Measurements from ENCODE around the gene ROBO1. TPM values are rescaled to one million over a fixed set of nuclear protein-coding genes. Genes with fewer than 3 reads are reported as not detected.

ROBO1 gene
- total RNA-seq, 2 experiments from 2014 or later: 1.3 to 2.1 TPM

- ATAC-seq (no peak), DNase-seq (no peak)
- Mint-ChIP-seq H3K4me3 (no peak overlapping the region), H3K4me1 (no peaks in the 10 kb centered on the region), H3K27ac (no peak overlapping the region), H3K27me3 (no peaks in the 10 kb centered on the region), H3K9me3 (ENCODE audit: low read depth) (peaks cover 13% of the 10 kb centered on the region), H3K36me3 (ENCODE audit: low read depth) (no peaks in the 10 kb centered on the region)
- ChIA-PET POLR2A (no interaction called here), CTCF (interaction anchor here (1.2 kb wide), 1 partner anchor 23 kb away, joined by 3 read pairs; no protein-coding TSS in a partner anchor)
- intact Hi-C loops (cut with DNase I, micrococcal nuclease): no loop called here
Measured at GRCh38 chr3:79063624-79064023, 704.2 kb downstream of the ROBO1 start.

- Mint-ChIP-seq H3K36me3 (ENCODE audit: low read depth) (no peaks in the 10 kb centered on the region), H3K4me3 (no peak overlapping the region), H3K27me3 (no peaks in the 10 kb centered on the region), H3K27ac (no peak overlapping the region), H3K9me3 (ENCODE audit: low read depth) (peaks cover 27% of the 10 kb centered on the region), H3K4me1 (no peaks in the 10 kb centered on the region)
- ATAC-seq (no peak), DNase-seq (no peak)
- POLR2A ChIA-PET: no interaction called here
- CTCF ChIA-PET: no interaction called here
- intact Hi-C loops (cut with DNase I, micrococcal nuclease): no loop called here
Measured at GRCh38 chr3:79057756-79058155, 710.0 kb downstream of the ROBO1 start.

GRCh38 chr3:79056498-79056897, 711.3 kb downstream of the ROBO1 start:
- DNase-seq (no peak), ATAC-seq (no peak)
- POLR2A ChIA-PET: no interaction called here
- H3K27ac Mint-ChIP-seq: no peak overlapping the region
- intact Hi-C loops (cut with DNase I, micrococcal nuclease): no loop called here
- no peaks in the 10 kb centered on the region for H3K36me3 Mint-ChIP-seq (ENCODE audit: low read depth)
- peaks cover 34% of the 10 kb centered on the region for H3K9me3 Mint-ChIP-seq (ENCODE audit: low read depth)
- H3K4me1 Mint-ChIP-seq: no peaks in the 10 kb centered on the region
- no peaks in the 10 kb centered on the region for H3K27me3 Mint-ChIP-seq
- H3K4me3 Mint-ChIP-seq: no peak overlapping the region
- CTCF ChIA-PET: no interaction called here

GRCh38 chr3:79052054-79052681, 715.6 kb downstream of the ROBO1 start:
- POLR2A ChIA-PET: no interaction called here
- H3K9me3 Mint-ChIP-seq (ENCODE audit: low read depth): peaks cover 46% of the 10 kb centered on the region

GRCh38 chr3:79047581-79047980, 720.2 kb downstream of the ROBO1 start:
- CTCF ChIA-PET: no interaction called here
- ATAC-seq: no peak
- intact Hi-C loops (cut with DNase I, micrococcal nuclease): no loop called here
- DNase-seq: no peak
- H3K9me3 Mint-ChIP-seq (ENCODE audit: low read depth): peaks cover 25% of the 10 kb centered on the region
- H3K27me3 Mint-ChIP-seq: no peaks in the 10 kb centered on the region
- no peaks in the 10 kb centered on the region for H3K36me3 Mint-ChIP-seq (ENCODE audit: low read depth)
- no peaks in the 10 kb centered on the region for H3K4me1 Mint-ChIP-seq
- H3K4me3 Mint-ChIP-seq: no peak overlapping the region
- POLR2A ChIA-PET: no interaction called here
- H3K27ac Mint-ChIP-seq: no peak overlapping the region

More at GRCh38 chr3:79052054-79052681, 715.6 kb downstream of the ROBO1 start:
- Mint-ChIP-seq H3K36me3 (ENCODE audit: low read depth) (no peaks in the 10 kb centered on the region), H3K27me3 (no peaks in the 10 kb centered on the region), H3K4me1 (no peaks in the 10 kb centered on the region), H3K27ac (no peak overlapping the region), H3K4me3 (no peak overlapping the region)
- DNase-seq (peak; percentile 4), ATAC-seq (no peak)
- intact Hi-C loops (cut with DNase I, micrococcal nuclease): no loop called here
- CTCF ChIA-PET: no interaction called here

- Mint-ChIP-seq H3K27me3 (no peaks in the 10 kb centered on the region), H3K4me3 (no peak overlapping the region), H3K27ac (no peak overlapping the region), H3K4me1 (no peaks in the 10 kb centered on the region), H3K9me3 (ENCODE audit: low read depth) (peaks cover 4% of the 10 kb centered on the region), H3K36me3 (ENCODE audit: low read depth) (no peaks in the 10 kb centered on the region)
- ATAC-seq (no peak), DNase-seq (no peak)
- ChIA-PET CTCF (no interaction called here), POLR2A (no interaction called here)
- intact Hi-C loops (cut with DNase I, micrococcal nuclease): no loop called here
Measured at GRCh38 chr3:79041621-79042020, 726.2 kb downstream of the ROBO1 start.

GRCh38 chr3:79040701-79041100, 727.1 kb downstream of the ROBO1 start:
- DNase-seq: no peak
- Mint-ChIP-seq H3K9me3 (ENCODE audit: low read depth) (peaks cover 4% of the 10 kb centered on the region), H3K4me3 (no peak overlapping the region), H3K27ac (no peak overlapping the region), H3K36me3 (ENCODE audit: low read depth) (no peaks in the 10 kb centered on the region), H3K27me3 (no peaks in the 10 kb centered on the region), H3K4me1 (no peaks in the 10 kb centered on the region)
- CTCF ChIA-PET: no interaction called here
- intact Hi-C loops (cut with DNase I, micrococcal nuclease): no loop called here
- POLR2A ChIA-PET: no interaction called here
- ATAC-seq: no peak

- no peaks in the 10 kb centered on the region for H3K27me3 Mint-ChIP-seq
- intact Hi-C loops (cut with DNase I, micrococcal nuclease): no loop called here
- H3K4me3 Mint-ChIP-seq: no peak overlapping the region
- DNase-seq: no peak
- peaks cover 4% of the 10 kb centered on the region for H3K9me3 Mint-ChIP-seq (ENCODE audit: low read depth)
- ATAC-seq: no peak
- ChIA-PET CTCF (no interaction called here), POLR2A (no interaction called here)
- H3K4me1 Mint-ChIP-seq: no peaks in the 10 kb centered on the region
- no peak overlapping the region for H3K27ac Mint-ChIP-seq
- no peaks in the 10 kb centered on the region for H3K36me3 Mint-ChIP-seq (ENCODE audit: low read depth)
Measured at GRCh38 chr3:79040091-79040490, 727.7 kb downstream of the ROBO1 start.

- ChIA-PET POLR2A (no interaction called here), CTCF (no interaction called here)
- intact Hi-C loops (cut with DNase I, micrococcal nuclease): no loop called here
- H3K27ac Mint-ChIP-seq: no peak overlapping the region
- ATAC-seq (no peak), DNase-seq (no peak)
- no peaks in the 10 kb centered on the region for H3K4me1 Mint-ChIP-seq
- H3K9me3 Mint-ChIP-seq (ENCODE audit: low read depth): peaks cover 4% of the 10 kb centered on the region
- H3K4me3 Mint-ChIP-seq: no peak overlapping the region
- no peaks in the 10 kb centered on the region for H3K27me3 Mint-ChIP-seq
- no peaks in the 10 kb centered on the region for H3K36me3 Mint-ChIP-seq (ENCODE audit: low read depth)
Measured at GRCh38 chr3:79039192-79039591, 728.6 kb downstream of the ROBO1 start.

- DNase-seq (no peak), ATAC-seq (no peak)
- ChIA-PET CTCF (interaction anchor here (1.2 kb wide), 1 partner anchor 14 kb away, joined by 3 read pairs; no protein-coding TSS in a partner anchor), POLR2A (no interaction called here)
- Mint-ChIP-seq H3K9me3 (ENCODE audit: low read depth) (peaks cover 4% of the 10 kb centered on the region), H3K27ac (no peak overlapping the region), H3K27me3 (no peaks in the 10 kb centered on the region), H3K36me3 (ENCODE audit: low read depth) (no peaks in the 10 kb centered on the region), H3K4me1 (no peaks in the 10 kb centered on the region), H3K4me3 (no peak overlapping the region)
- intact Hi-C loops (cut with DNase I, micrococcal nuclease): no loop called here
Measured at GRCh38 chr3:79038636-79039035, 729.2 kb downstream of the ROBO1 start.

GRCh38 chr3:79038057-79038456, 729.7 kb downstream of the ROBO1 start:
- ATAC-seq (no peak), DNase-seq (no peak)
- POLR2A ChIA-PET: no interaction called here
- CTCF ChIA-PET: interaction anchor here (1.2 kb wide), 1 partner anchor 14 kb away, joined by 3 read pairs; no protein-coding TSS in a partner anchor
- Mint-ChIP-seq H3K27me3 (no peaks in the 10 kb centered on the region), H3K4me1 (no peaks in the 10 kb centered on the region), H3K36me3 (ENCODE audit: low read depth) (no peaks in the 10 kb centered on the region), H3K27ac (no peak overlapping the region), H3K4me3 (no peak overlapping the region), H3K9me3 (ENCODE audit: low read depth) (peaks cover 4% of the 10 kb centered on the region)
- intact Hi-C loops (cut with DNase I, micrococcal nuclease): no loop called here

- Mint-ChIP-seq H3K36me3 (ENCODE audit: low read depth) (no peaks in the 10 kb centered on the region), H3K9me3 (ENCODE audit: low read depth) (no peaks in the 10 kb centered on the region), H3K27me3 (no peaks in the 10 kb centered on the region), H3K4me1 (no peaks in the 10 kb centered on the region), H3K4me3 (no peak overlapping the region), H3K27ac (no peak overlapping the region)
- no peak for ATAC-seq
- POLR2A ChIA-PET: no interaction called here
- intact Hi-C loops (cut with DNase I, micrococcal nuclease): loop anchor here (1.0 to 2.0 kb wide), 2 partner anchors 373 to 374 kb away; no protein-coding TSS in a partner anchor
- CTCF ChIA-PET: interaction anchor here (0.9 to 3.0 kb wide), 6 partner anchors 23 to 375 kb away, joined by 3 to 15 read pairs (median 3); no protein-coding TSS in a partner anchor
- no peak for DNase-seq
Measured at GRCh38 chr3:79032686-79033318, 735.0 kb downstream of the ROBO1 start.

Data from activated CD4-positive, alpha-beta T cell treated with anti-CD3 and anti-CD28 coated beads for 36 hours (primary cell).